ENCODE measurements around the gene RBPJ.

RBPJ gene

DNA sequence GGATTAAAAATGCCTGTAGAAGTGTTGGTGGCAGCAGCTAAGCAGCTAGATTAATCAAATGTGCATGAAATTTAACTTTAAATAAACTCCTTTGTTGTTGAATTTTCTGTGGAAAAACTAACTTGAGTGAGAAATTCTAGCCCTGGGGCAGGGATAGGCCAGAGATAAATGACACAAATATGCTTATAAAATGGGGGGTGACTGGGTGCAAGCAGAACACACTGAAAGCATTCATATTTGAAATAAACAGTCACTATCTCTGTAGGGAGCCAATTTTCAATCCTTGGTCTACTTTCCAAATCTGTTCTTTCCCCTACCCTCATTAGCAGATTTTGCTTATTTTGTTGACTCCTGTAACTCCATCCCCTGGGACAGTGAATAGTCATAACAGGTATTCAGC, 47.9 kb downstream of the RBPJ start:
- no peak overlapping the region for H3K27ac ChIP-seq (ENCODE audit: insufficient read depth, low read length, poor library complexity, severe bottlenecking)
- H3K27me3 ChIP-seq (replicated peaks; ENCODE audit: control insufficient read depth, insufficient read depth, low read length, poor library complexity, severe bottlenecking), result no peaks in the 10 kb centered on the region
- H3K4me1 ChIP-seq (ENCODE audit: control insufficient read depth, insufficient read depth, low read length, poor library complexity, severe bottlenecking), result peaks cover 14% of the 10 kb centered on the region

DNA sequence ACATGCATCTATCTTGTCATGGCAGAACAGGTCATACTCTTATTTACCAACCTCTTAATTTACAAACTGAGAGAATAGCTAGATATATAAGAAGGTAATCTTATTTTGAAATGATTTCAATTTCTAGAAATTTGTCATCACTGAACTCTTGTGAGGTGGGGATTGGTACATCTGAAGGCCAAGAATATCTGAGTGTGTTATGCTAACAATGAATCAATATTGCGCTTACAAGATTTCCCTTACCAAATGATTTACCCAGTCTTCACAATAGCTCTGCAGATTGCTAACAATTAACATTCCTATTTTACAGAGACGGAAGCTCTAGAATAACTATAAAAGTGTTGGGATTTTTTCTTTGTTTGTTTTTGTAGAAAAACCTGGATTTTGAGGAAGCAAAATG, 48.3 kb downstream of the RBPJ start:
- Histone ChIP-seq H3K4me3 (ENCODE audit: insufficient read depth, low read depth, low read length, poor library complexity, severe bottlenecking) (no peak overlapping the region), H3K4me1 (ENCODE audit: control insufficient read depth, insufficient read depth, low read length, poor library complexity, severe bottlenecking) (peaks cover 14% of the 10 kb centered on the region), H3K27me3 (replicated peaks; ENCODE audit: control insufficient read depth, insufficient read depth, low read length, poor library complexity, severe bottlenecking) (no peaks in the 10 kb centered on the region), H3K36me3 (ENCODE audit: control insufficient read depth, insufficient read depth, low read length) (no peaks in the 10 kb centered on the region), H3K27ac (ENCODE audit: insufficient read depth, low read length, poor library complexity, severe bottlenecking) (no peak overlapping the region), H3K9me3 (ENCODE audit: control insufficient read depth, low read length) (no peaks in the 10 kb centered on the region)
- DNase-seq, result no peak

More for the DNA sequence above, 47.9 kb downstream of the RBPJ start:
- no peak for DNase-seq
- Histone ChIP-seq H3K4me3 (ENCODE audit: insufficient read depth, low read depth, low read length, poor library complexity, severe bottlenecking) (no peak overlapping the region), H3K9me3 (ENCODE audit: control insufficient read depth, low read length) (no peaks in the 10 kb centered on the region), H3K36me3 (ENCODE audit: control insufficient read depth, insufficient read depth, low read length) (no peaks in the 10 kb centered on the region)

DNA sequence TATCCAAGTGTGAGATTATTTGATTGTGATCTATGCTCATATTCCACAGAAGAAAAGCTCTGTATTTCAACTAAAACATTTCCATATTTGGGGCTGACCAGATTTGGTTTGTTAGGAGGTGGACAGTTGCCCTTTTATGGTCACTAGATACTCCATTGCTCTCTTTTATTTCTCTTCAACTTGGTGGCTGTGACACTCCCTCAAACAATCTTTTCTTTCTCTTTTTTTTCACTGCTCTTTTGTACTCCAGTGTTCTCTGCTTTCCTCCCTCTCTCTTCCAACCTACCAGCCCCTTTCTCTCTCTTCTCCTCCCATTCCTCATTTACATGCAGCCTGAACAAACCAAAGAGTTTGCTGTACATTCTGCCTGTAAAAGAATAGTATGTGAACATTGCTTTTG, 48.8 kb downstream of the RBPJ start:
- Histone ChIP-seq H3K27ac (ENCODE audit: insufficient read depth, low read length, poor library complexity, severe bottlenecking) (no peak overlapping the region), H3K4me1 (ENCODE audit: control insufficient read depth, insufficient read depth, low read length, poor library complexity, severe bottlenecking) (peaks cover 14% of the 10 kb centered on the region)

DNA sequence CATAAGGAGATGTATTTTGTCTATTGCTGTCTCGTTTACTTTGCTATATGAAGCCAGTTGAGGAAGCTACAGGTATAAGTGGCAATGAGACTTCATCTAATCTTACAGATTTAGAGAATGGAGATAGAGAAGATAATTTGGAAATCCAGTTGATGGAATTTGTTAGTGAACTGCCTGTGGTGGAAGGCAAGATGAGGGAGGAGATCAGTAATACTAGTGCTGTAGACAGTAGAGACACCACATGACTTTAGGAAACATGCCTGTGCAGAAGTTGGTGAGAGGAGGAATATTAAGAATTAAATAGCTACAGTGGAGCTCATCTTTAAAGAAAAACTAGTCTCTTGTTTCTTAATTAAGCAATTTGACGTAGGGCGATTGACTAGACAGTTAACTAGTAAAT, 51.3 kb downstream of the RBPJ start:
- Histone ChIP-seq H3K9me3 (ENCODE audit: control insufficient read depth, low read length) (no peaks in the 10 kb centered on the region), H3K4me1 (ENCODE audit: control insufficient read depth, insufficient read depth, low read length, poor library complexity, severe bottlenecking) (peaks cover 14% of the 10 kb centered on the region), H3K27me3 (replicated peaks; ENCODE audit: control insufficient read depth, insufficient read depth, low read length, poor library complexity, severe bottlenecking) (no peaks in the 10 kb centered on the region), H3K27ac (ENCODE audit: insufficient read depth, low read length, poor library complexity, severe bottlenecking) (no peak overlapping the region), H3K4me3 (ENCODE audit: insufficient read depth, low read depth, low read length, poor library complexity, severe bottlenecking) (no peak overlapping the region), H3K36me3 (ENCODE audit: control insufficient read depth, insufficient read depth, low read length) (no peaks in the 10 kb centered on the region)
- DNase-seq, result no peak

More for the DNA sequence above, 48.8 kb downstream of the RBPJ start:
- no peaks in the 10 kb centered on the region for H3K36me3 ChIP-seq (ENCODE audit: control insufficient read depth, insufficient read depth, low read length)
- H3K4me3 ChIP-seq (ENCODE audit: insufficient read depth, low read depth, low read length, poor library complexity, severe bottlenecking), result no peak overlapping the region
- DNase-seq, result no peak
- no peaks in the 10 kb centered on the region for H3K27me3 ChIP-seq (replicated peaks; ENCODE audit: control insufficient read depth, insufficient read depth, low read length, poor library complexity, severe bottlenecking)
- H3K9me3 ChIP-seq (ENCODE audit: control insufficient read depth, low read length), result no peaks in the 10 kb centered on the region

DNA sequence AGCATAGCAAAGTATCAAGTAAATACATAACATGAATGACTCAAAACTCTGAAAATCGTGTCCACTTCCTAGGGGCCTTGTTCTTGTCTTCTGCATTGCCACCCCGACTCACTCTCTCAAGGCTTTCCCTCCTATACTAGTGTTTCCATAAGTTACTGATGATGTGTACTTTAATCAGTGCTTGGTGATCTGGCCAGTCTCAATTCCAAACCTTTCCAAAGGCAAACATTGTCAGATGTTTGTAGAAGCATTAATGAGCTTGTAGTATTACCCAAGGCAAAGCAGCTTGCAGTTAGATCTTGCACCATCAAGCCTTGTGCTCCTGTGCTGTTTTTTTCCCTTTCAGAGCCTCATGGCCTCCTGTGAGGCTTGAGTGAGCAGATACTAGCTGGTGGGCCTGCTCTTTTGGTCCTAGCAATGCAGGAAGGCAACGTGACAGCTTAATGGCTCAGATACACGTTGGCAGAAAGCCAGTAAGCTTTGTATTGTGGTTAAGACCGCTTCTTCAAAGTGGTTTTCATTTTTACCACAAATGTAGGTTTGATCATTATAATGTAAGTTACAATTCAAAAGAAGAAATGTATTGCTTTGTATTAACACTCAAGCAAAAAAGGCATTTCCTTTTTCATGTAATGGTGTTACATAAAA, 51.8 kb downstream of the RBPJ start:
- Histone ChIP-seq H3K9me3 (ENCODE audit: control insufficient read depth, low read length) (no peaks in the 10 kb centered on the region), H3K36me3 (ENCODE audit: control insufficient read depth, insufficient read depth, low read length) (no peaks in the 10 kb centered on the region), H3K27me3 (replicated peaks; ENCODE audit: control insufficient read depth, insufficient read depth, low read length, poor library complexity, severe bottlenecking) (no peaks in the 10 kb centered on the region), H3K4me3 (ENCODE audit: insufficient read depth, low read depth, low read length, poor library complexity, severe bottlenecking) (no peak overlapping the region), H3K27ac (ENCODE audit: insufficient read depth, low read length, poor library complexity, severe bottlenecking) (no peak overlapping the region), H3K4me1 (ENCODE audit: control insufficient read depth, insufficient read depth, low read length, poor library complexity, severe bottlenecking) (peaks cover 14% of the 10 kb centered on the region)
- DNase-seq, result peak; percentile 4 to 22 (median 9)

DNA sequence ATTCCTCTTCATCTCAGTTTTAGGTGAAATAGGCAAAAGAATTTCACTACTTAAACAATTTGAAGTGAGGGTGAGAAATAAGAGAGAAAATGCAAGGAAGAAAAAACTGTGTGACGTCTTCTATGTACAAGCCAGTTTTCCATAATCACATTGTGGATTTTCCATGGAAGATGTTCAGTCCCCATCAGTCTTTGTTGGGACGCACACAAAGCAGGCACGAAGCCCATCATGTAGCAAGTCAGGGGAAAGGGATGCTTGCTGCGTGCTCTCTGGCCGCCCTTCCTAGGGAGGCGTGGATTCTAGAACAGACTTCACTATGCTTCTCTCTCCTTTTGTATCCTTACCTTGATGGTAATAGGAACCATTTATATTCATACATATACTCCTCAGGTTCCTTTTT, 54.7 kb downstream of the RBPJ start:
- Histone ChIP-seq H3K4me3 (ENCODE audit: insufficient read depth, low read depth, low read length, poor library complexity, severe bottlenecking) (no peak overlapping the region), H3K27ac (ENCODE audit: insufficient read depth, low read length, poor library complexity, severe bottlenecking) (no peak overlapping the region), H3K4me1 (ENCODE audit: control insufficient read depth, insufficient read depth, low read length, poor library complexity, severe bottlenecking) (peaks cover 14% of the 10 kb centered on the region), H3K36me3 (ENCODE audit: control insufficient read depth, insufficient read depth, low read length) (no peaks in the 10 kb centered on the region), H3K9me3 (ENCODE audit: control insufficient read depth, low read length) (no peaks in the 10 kb centered on the region), H3K27me3 (replicated peaks; ENCODE audit: control insufficient read depth, insufficient read depth, low read length, poor library complexity, severe bottlenecking) (no peaks in the 10 kb centered on the region)
- no peak for DNase-seq

DNA sequence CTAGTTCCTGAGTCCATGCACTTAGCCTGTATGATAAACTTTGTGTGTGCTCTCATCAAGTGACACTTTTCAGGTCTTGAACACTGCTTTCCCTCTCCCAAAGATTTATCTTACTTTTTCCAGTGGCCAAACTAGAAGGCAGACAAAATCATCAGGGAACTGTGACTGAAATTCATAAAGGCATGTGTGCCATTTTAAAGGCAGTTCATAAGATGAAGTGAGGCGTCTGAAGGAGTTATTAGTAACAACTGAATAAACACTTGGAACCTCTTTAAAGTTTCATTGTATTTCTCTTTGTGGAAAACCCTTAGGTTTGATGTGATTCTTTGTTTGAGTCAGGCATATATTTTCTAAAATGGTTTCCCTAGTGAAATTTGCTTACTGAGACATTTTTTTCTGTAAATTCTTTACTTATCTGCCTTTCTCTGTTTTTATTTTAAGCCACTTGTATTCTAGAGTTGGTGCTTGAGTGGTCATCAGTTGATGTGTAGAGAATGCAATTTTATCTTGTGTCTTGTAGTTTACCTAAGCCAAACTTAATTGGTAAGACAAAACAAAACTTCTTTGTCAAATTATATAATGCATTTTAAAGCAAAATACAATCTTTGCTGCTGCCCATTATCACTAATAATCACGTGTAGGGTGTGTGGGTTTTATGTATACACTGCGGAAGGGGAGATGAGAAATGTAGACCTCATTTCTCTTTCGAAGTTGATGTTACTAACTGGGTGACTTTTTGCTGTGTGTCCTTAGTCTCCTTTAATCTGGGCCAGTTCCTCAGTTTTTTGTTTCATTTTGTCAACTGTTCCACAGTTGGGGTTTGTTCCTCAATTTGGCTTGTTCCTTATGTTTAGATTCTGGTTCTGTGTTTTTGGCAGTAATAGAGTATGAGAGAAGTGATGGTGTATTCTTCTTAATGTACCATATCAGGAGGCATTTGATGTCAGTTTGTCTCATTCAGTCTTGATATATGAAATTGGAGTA, 56.8 kb downstream of the RBPJ start:
- H3K27ac ChIP-seq (ENCODE audit: insufficient read depth, low read length, poor library complexity, severe bottlenecking), result no peak overlapping the region
- no peak for DNase-seq
- no peaks in the 10 kb centered on the region for H3K36me3 ChIP-seq (ENCODE audit: control insufficient read depth, insufficient read depth, low read length)
- no peak overlapping the region for H3K4me3 ChIP-seq (ENCODE audit: insufficient read depth, low read depth, low read length, poor library complexity, severe bottlenecking)
- H3K27me3 ChIP-seq (replicated peaks; ENCODE audit: control insufficient read depth, insufficient read depth, low read length, poor library complexity, severe bottlenecking), result no peaks in the 10 kb centered on the region
- no peaks in the 10 kb centered on the region for H3K9me3 ChIP-seq (ENCODE audit: control insufficient read depth, low read length)
- H3K4me1 ChIP-seq (ENCODE audit: control insufficient read depth, insufficient read depth, low read length, poor library complexity, severe bottlenecking), result peaks cover 11% of the 10 kb centered on the region

DNA sequence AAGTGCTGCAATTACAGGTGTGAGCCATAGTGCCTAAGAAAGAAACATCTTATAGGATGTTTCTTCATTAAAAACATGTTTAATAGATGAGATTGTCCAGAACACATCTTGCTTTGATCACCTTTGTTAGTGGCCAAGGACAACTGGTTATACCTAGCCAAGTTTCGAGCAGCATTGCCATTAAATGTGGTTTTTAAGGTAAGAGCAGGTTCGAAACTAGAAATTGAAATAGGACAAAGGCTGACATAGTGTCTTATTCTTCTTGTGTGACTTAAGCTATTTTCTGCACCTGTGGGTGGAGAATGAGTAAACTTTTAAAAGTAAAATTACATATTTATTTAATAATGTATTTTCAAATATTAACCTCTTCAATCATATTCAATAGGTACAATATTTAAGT, 59.0 kb downstream of the RBPJ start:
- Histone ChIP-seq H3K4me1 (ENCODE audit: control insufficient read depth, insufficient read depth, low read length, poor library complexity, severe bottlenecking) (no peaks in the 10 kb centered on the region), H3K36me3 (ENCODE audit: control insufficient read depth, insufficient read depth, low read length) (no peaks in the 10 kb centered on the region), H3K27ac (ENCODE audit: insufficient read depth, low read length, poor library complexity, severe bottlenecking) (no peak overlapping the region), H3K27me3 (replicated peaks; ENCODE audit: control insufficient read depth, insufficient read depth, low read length, poor library complexity, severe bottlenecking) (no peaks in the 10 kb centered on the region), H3K9me3 (ENCODE audit: control insufficient read depth, low read length) (no peaks in the 10 kb centered on the region), H3K4me3 (ENCODE audit: insufficient read depth, low read depth, low read length, poor library complexity, severe bottlenecking) (no peak overlapping the region)
- no peak for DNase-seq

DNA sequence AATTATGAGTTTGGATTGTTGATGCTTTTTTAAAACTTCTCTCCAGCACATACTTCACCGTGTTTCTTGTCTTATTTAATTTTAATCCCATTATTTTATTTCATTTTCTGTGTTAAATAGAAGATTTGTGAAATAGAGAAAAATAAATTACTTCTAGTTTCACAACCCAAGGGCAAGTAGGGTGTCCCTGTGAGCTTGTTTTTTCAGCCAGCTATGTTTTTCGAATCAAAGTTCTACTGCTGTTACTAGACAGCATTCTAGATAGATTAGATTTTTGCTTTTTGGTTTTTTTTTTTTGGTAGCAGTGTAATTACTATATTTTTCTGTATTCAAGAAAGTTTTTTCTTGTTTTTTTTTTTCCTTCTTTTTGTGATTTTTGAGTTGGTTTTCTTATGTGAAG, 59.9 kb downstream of the RBPJ start:
- Histone ChIP-seq H3K4me3 (ENCODE audit: insufficient read depth, low read depth, low read length, poor library complexity, severe bottlenecking) (no peak overlapping the region), H3K4me1 (ENCODE audit: control insufficient read depth, insufficient read depth, low read length, poor library complexity, severe bottlenecking) (no peaks in the 10 kb centered on the region), H3K36me3 (ENCODE audit: control insufficient read depth, insufficient read depth, low read length) (no peaks in the 10 kb centered on the region), H3K27ac (ENCODE audit: insufficient read depth, low read length, poor library complexity, severe bottlenecking) (no peak overlapping the region), H3K9me3 (ENCODE audit: control insufficient read depth, low read length) (no peaks in the 10 kb centered on the region), H3K27me3 (replicated peaks; ENCODE audit: control insufficient read depth, insufficient read depth, low read length, poor library complexity, severe bottlenecking) (no peaks in the 10 kb centered on the region)
- no peak for DNase-seq

DNA sequence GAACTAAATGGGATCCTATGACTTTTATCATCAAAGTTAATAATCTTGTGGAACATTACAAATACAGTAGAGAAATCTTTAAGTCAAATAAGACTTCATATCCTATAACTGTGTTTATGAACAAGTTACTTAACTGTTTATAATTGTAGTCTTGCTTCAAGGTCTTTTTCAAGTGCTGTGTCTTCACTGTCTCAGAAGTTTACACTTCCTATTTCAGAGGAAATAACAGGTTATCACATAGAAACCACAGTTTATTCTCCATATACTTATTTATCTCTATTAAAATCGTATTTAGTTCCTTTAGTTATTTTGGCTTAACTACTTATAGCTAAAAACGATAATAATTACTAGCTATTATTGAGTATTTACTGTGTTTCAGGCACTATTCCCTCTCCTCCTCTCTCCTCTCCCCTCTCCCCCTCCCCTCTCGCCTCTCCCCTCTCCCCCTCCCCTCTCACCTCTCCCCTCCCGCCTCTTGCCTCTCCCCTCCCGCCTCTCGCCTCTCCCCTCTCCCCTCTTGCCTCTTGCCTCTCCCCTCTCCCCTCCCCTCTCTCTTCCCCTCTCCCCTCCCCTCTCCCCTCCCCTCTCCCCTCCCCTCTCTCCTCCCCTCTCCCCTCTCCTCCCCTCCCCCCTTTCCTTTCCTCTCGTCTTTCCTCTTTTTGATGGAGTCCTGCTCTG, 63.7 kb downstream of the RBPJ start:
- DNase-seq, result no peak
- H3K27me3 ChIP-seq (replicated peaks; ENCODE audit: control insufficient read depth, insufficient read depth, low read length, poor library complexity, severe bottlenecking), result no peaks in the 10 kb centered on the region
- H3K4me3 ChIP-seq (ENCODE audit: insufficient read depth, low read depth, low read length, poor library complexity, severe bottlenecking), result no peak overlapping the region
- no peaks in the 10 kb centered on the region for H3K4me1 ChIP-seq (ENCODE audit: control insufficient read depth, insufficient read depth, low read length, poor library complexity, severe bottlenecking)
- H3K9me3 ChIP-seq (ENCODE audit: control insufficient read depth, low read length), result no peaks in the 10 kb centered on the region
- no peak overlapping the region for H3K27ac ChIP-seq (ENCODE audit: insufficient read depth, low read length, poor library complexity, severe bottlenecking)
- peaks cover 10% of the 10 kb centered on the region for H3K36me3 ChIP-seq (ENCODE audit: control insufficient read depth, insufficient read depth, low read length)
